NCI-H1436 (cell line): ENCODE results near the gene SOBP.

Source experiments
- DNase-seq: peaks from one replicate; lab custom pipeline; 2025; lab: John Stamatoyannopoulos, UW

The SOBP gene

DNA sequence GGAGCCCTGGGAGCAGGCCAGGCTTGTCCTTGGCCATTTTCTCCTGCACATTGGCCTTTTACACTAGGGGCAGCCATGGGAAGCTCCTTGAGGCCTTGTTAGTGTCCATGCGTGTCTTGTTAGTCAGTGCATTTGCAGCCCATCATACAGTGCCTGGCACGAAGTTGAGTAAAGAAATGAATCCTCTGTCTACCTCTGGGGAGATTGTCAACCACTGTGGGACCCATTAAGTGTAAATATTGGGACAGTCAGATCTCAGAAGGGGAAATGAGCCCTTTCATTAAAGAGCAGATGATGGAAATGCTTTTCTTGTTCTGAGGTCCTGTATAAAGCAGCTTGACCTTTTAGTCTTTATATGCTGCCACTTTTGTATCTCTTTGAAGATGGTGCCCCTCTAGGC, 33.9 kb downstream of the SOBP start:
- no peak for DNase-seq

- no peak for DNase-seq
Measured at GRCh38 chr6:107524626-107525025, 34.7 kb downstream of the SOBP start.

- no peak for DNase-seq
Measured at GRCh38 chr6:107531868-107532267, 42.0 kb downstream of the SOBP start.

- DNase-seq, result no peak
Measured at GRCh38 chr6:107532706-107533105, 42.8 kb downstream of the SOBP start.

- no peak for DNase-seq
Measured at GRCh38 chr6:107533415-107534059, 43.6 kb downstream of the SOBP start.

- no peak for DNase-seq
Measured at GRCh38 chr6:107534571-107535141, 44.7 kb downstream of the SOBP start.

- no peak for DNase-seq
Measured at GRCh38 chr6:107535626-107536025, 45.7 kb downstream of the SOBP start.

DNA sequence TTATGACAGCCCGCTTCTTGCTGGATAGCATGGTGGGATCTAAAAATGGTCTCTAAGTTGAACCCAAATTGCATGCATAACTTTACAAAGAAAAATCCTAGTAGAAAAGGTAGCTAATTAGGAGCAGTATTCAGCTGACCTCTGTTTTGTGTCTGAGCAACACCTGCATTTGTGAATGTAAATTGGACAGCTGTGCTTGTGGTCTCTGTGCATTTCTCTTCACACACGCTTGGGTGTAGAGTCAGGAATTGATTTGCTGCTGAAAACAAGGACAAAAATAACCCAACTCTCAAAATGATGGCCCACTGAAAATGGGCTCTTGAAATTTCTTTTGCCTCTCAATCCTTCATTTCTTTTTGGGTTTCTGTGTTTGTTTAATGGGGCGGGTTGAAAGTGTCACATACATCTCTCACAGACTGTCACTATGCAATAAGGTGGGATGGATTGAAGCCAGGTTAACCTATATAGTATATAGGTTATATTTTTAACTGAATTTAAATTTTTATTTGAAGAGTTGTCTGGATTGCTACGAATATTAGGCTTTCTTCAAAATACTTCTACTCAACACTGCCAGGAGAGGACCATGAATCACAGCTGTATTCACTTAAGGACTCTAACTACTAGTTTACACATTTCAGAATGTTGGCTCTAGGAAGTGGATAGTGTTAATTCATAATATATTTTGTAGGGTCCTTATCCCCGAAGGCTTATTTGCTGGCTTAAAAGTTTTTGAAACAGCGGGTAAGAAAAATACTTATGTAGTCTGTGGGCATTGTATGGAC, 46.5 kb downstream of the SOBP start:
- DNase-seq, result no peak

DNA sequence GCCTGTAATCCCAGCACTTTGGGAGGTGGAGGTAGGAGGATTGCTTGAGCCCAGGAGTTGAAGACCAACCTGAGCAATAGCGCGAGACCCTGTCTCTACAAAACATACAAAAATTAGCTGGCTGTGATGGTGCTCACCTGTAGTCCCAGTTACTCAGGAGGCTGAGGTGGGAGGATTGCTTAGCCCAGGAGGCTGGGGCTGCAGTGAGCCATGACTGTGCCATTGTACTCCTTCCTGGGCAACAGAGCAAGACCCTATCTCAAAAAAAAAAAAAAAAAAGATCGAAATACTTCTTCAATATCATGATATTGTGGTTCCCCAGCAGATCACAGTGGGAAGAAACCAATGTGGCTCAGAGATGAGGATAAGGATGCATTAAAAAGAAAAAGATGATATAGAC, 47.6 kb downstream of the SOBP start:
- no peak for DNase-seq

- DNase-seq, result no peak
Measured at GRCh38 chr6:107538856-107539387, 49.0 kb downstream of the SOBP start.

DNA sequence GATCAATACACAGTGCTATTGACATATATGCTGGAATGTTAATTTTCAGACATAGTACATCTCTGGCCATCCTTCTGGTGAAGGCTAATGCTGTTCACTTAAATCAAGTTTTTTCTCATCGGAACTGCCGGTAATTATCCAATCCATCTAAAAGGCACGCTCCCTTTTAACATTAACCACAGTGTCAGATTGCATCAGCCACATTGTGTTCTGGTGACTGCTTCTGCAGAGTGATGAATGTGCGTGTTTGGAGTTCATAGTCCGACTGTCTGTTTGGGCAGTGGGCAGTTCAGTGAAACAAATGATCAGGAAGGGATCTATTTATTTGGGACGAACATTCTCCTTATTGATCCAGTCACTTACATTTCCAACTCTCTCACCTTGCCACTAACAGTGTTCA, 49.5 kb downstream of the SOBP start:
- peak; percentile 36 for DNase-seq

- DNase-seq, result no peak
Measured at GRCh38 chr6:107539849-107540464, 50.0 kb downstream of the SOBP start.

GRCh38 chr6:107540465-107540857, 50.5 kb downstream of the SOBP start:
- DNase-seq, result no peak

DNA sequence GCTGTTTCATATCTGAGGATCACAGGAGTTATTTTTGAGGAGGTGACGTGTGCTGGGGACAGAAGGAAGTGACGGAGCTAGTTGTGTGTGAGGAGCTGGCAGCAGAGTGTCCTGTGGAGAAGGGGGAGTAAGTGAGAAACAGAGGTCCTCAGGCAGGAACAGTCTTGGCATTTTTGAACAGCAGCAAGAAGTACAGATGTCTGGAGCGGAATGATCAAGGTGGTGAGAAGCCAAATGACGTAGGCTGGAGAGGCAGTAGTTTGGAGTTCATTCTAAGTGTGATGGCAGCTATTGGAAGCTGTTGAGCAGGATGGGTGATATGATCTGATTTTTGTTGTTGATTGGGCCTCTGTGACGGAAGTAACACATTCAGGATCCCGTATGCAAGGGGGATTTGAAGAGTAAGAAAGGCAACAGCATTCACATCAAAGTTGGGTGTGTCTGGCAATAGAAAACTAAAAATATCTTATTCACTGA, 52.3 kb downstream of the SOBP start:
- no peak for DNase-seq

GRCh38 chr6:107543088-107543487, 53.2 kb downstream of the SOBP start:
- DNase-seq, result no peak

DNA sequence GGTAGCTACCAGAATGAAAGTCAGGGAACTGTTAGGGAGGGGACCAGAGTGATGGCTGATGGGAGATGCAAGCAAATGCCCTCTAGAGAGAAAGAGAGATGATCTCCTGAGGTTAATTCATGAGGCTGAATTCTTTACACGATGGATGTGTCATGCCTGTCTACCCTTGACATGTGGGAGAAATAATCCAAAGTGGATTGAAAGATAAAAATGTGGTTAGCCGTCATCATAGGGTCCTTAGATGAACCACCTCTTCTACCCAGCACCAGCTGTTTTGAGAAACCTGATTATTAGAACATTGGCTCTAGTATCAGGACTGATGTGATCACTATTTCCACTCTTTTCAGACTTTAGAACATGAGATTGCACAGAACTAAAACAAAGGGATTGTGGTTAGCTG, 53.6 kb downstream of the SOBP start:
- no peak for DNase-seq

DNA sequence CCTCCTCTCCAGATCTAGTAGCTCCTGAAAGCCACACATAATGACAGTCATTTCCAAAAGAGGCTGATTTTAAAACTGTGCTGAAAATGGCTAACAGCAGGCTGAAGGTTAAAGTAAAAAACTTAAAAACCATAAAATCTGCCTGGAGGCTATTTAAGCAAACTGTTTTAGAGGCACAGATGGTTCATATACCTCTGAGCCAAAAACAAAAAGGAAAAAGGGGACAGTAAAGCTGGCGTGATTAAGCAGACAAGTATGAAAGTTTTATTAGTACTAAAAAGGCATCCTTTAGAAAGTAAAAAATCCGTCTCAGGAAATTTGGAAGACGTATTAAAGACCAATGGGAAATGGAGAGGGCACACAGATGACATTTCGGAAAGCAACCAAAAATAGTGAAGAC, 55.8 kb downstream of the SOBP start:
- no peak for DNase-seq

DNA sequence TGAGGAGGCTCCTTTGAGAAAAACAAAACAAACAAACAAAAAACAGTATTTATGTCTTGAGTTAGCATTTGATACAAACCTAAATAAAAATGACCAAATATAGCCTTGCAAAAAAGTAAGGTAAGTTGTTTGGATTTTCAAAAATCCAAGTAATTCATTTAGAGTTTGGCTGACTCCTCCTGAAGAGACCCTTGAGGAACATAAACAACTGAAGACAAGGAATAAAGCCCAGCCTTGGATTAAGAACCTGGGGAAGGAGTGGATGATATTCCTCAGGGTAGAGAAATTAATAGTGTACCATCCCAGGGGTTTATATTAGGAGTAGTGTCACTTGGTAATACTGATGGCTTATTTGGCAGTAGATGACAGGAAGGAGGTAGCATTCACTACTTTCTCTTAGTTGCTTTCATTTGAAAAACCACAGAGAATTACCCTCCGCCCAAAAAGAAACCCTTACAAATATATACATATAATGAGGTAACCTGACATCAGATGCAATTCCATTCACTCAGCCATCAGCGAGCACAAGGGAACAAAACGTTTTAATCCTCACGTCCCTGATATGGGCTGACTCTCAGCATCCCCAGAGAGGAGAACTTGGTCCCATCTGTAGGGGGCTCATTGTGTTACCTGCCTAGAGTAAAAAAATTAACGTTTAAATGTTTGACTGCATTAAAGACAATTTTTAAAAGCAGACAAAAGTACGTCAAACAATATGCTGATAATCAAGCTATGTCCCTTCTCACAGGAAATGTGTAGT, 57.0 kb downstream of the SOBP start:
- DNase-seq, result no peak

- DNase-seq, result no peak
Measured at GRCh38 chr6:107547451-107547840, 57.5 kb downstream of the SOBP start.

DNA sequence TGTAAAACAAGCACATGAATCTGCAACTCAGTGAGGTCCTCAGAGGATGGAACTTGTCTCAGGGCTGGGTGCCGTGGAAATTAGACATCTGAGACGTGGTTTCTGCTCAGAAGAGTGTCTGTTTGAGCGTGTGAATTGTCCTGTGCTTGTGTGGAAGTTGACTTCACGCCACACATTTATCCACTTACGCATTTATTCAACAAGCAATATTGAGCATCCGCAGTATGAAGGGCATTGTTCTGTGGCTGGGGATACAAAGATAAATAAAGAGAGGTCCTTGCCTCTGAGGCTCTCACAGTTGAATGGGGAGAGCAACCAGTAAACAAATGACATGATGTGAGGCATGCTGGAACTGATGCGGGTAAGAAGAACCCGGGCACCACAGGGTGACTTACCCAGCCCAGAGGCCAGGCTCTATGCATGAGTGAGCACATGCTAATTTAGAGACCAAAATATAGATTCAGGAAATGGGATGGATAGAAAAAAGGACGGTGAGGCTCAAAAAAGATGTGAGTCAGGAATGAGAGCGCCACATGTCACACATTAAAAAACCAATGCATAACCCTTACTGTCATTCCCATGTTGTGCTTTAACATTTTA, 60.4 kb downstream of the SOBP start:
- DNase-seq, result no peak

- no peak for DNase-seq
Measured at GRCh38 chr6:107550906-107551305, 61.0 kb downstream of the SOBP start.
